Adrenal gland (tissue), 12 donors: ENCODE measurements around the gene ANK2. TPM values are rescaled to one million over a fixed set of nuclear protein-coding genes. Genes with fewer than 3 reads are reported as not detected.

Source experiments
- DNase-seq, 7 donors: peaks; one replicate each; pipeline ENCODE4 v3.0.0-alpha.2; 2019 to 2020
- H3K27ac ChIP-seq, 5 donors: fragments of 200-600 bp; sonication (generic) in 4 of 5; 1 replicate in 3 of 5; 2 replicates in 2 of 5; pipeline versions ENCODE4 v1.5.1 to v1.8.0; 2016 to 2020; ENCODE audit warnings: mild to moderate bottlenecking in 1 of 5
- H3K27me3 ChIP-seq: fragments of 200-600 bp; 2 replicates; pipeline ENCODE4 v1.8.0; 2021
- H3K36me3 ChIP-seq, 2 donors: fragments of 200-600 bp; replicated peaks in 1 of 2; 1 replicate in 1 of 2; 2 replicates in 1 of 2; pipeline versions ENCODE4 v1.5.1 to v1.8.0; 2018 to 2022
- H3K4me1 ChIP-seq, 2 donors: fragments of 200-600 bp; replicated peaks in 1 of 2; 1 replicate in 1 of 2; 2 replicates in 1 of 2; pipeline versions ENCODE4 v1.5.1 to v1.8.0; 2018 to 2021
- H3K4me3 ChIP-seq, 4 donors: fragments of 200-600 bp; sonication (generic) in 3 of 4; one replicate each; pipeline ENCODE4 v1.5.1; 2016 to 2018
- H3K9me3 ChIP-seq, 3 donors: fragments of 200-600 bp; sonication (generic) in 1 of 3; replicated peaks in 1 of 3; 1 replicate in 2 of 3; 2 replicates in 1 of 3; pipeline versions ENCODE4 v1.5.1 to v1.8.0; 2016 to 2021
- CTCF ChIP-seq, 6 experiments: fragments of 450-650 bp in 4 of 6; fragments of 200-600 bp in 2 of 6; sonication (generic) in 1 of 6; IDR thresholded peaks; 1 replicate in 5 of 6; 2 replicates in 1 of 6; pipeline versions ENCODE4 v1.5.1 to v1.8.0; 2016 to 2021; ENCODE audit warnings: antibody characterized with exemption in 6 of 6, mild to moderate bottlenecking in 2 of 6, moderate library complexity in 1 of 6
- POLR2A ChIP-seq, 2 donors: fragments of 450-650 bp; IDR thresholded peaks; one replicate each; pipeline ENCODE4 v1.6.1; 2017; ENCODE audit warnings: antibody characterized with exemption in 2 of 2, mild to moderate bottlenecking in 2 of 2, moderate library complexity in 1 of 2
- WGBS, 4 donors: extraction: QIAGEN DNeasy Blood & Tissue Kit in 2 of 4; methylation state at CpG; one replicate each; pipeline versions ENCODE4 v1.1.5 to v1.1.7; 2013 to 2017; 5-methylcytosine and 5-hydroxymethylcytosine counted together
- intact Hi-C, 2 donors: fragments of 100-400 bp; cut with DNase I; formaldehyde crosslinking; loops; one replicate each; pipeline versions ENCODE4 v1.14.1 to v1.15.0; 2022 to 2023
- polyA plus RNA-seq, 3 donors: library from polyadenylated mRNA; stranded (reverse); fragments of 200-250 nt in 2 of 3; fragments of 350-450 nt in 1 of 3; fragmentation: Illumina TruSeq in 1 of 3; extraction: RNeasy Lipid Tissue Mini Kit (QIAGEN cat#74804) in 1 of 3; gene quantifications; one replicate each; pipeline ENCODE4 v1.2.3, GENCODE V29; 2013 to 2014
- total RNA-seq, 9 donors: library from RNA; depleted of rRNA in 4 of 9; stranded (reverse); fragments of >200 nt in 4 of 9; fragments of 120-200 nt in 1 of 9; fragmentation: NEBNext Ultra II Directional in 1 of 9; extraction: Animal tissue kit (Norgen Biotek cat#: 25700) in 1 of 9; gene quantifications; one replicate each; pipeline versions ENCODE4 v1.1.0 to v1.2.4, GENCODE V29; 2013 to 2023
- donor health status: healthy with polysubstance abuse.
- donor health status: Bipolar disorder and iron deficiency.
- donor health status: DM: yes; HTN: yes; CAD: no.
- donor health status: DM: no; HTN: no; CAD: no.
- donor health status: DM: no; HTN: no; CAD: no.
- donor health status: DM: yes; HTN: yes; CAD: no.

The ANK2 gene
- total and polyA plus RNA-seq, 12 donors = 6.5 to 229 (median 56.1) TPM

GRCh38 chr4:113325876-113326615 lies 276.6 kb downstream of the ANK2 start:
- no peaks in the 10 kb centered on the region for H3K9me3 ChIP-seq
- H3K27me3 ChIP-seq = no peaks in the 10 kb centered on the region
- intact Hi-C loops = no loop called here
- no peak overlapping the region for H3K4me3 ChIP-seq
- TF ChIP-seq CTCF (IDR thresholded peaks at IDR 0.05) = no peak
- no peak for TF ChIP-seq POLR2A (IDR thresholded peaks at IDR 0.05)
- no peak overlapping the region for H3K27ac ChIP-seq
- 77 to 85% (median 83%) methylated on average over 5 of the region's 5 CpGs for WGBS, 4 donors
- DNase-seq = no peak
- no peaks in the 10 kb centered on the region for H3K4me1 ChIP-seq
- peaks cover 0 to 6% of the 10 kb centered on the region in 2 donors for H3K36me3 ChIP-seq

- H3K27ac ChIP-seq = no peak overlapping the region
- intact Hi-C loops = no loop called here
- no peaks in the 10 kb centered on the region for H3K4me1 ChIP-seq
- H3K36me3 ChIP-seq = peaks cover 0 to 6% of the 10 kb centered on the region in 2 donors
- TF ChIP-seq CTCF (IDR thresholded peaks at IDR 0.05) (no peak), POLR2A (IDR thresholded peaks at IDR 0.05) (no peak)
- WGBS, 4 donors = 90 to 92% (median 92%) methylated on average over 4 of the region's 4 CpGs
- no peak overlapping the region for H3K4me3 ChIP-seq
- no peak for DNase-seq
- H3K9me3 ChIP-seq = no peaks in the 10 kb centered on the region
- no peaks in the 10 kb centered on the region for H3K27me3 ChIP-seq
Measured at GRCh38 chr4:113327494-113327893, 278.0 kb downstream of the ANK2 start.

- peaks cover 0 to 6% of the 10 kb centered on the region in 2 donors for H3K36me3 ChIP-seq
- intact Hi-C loops = no loop called here
Measured at GRCh38 chr4:113328514-113328913, 279.1 kb downstream of the ANK2 start.

GRCh38 chr4:113330200-113330599 lies 280.7 kb downstream of the ANK2 start:
- H3K27me3 ChIP-seq = no peaks in the 10 kb centered on the region
- no peaks in the 10 kb centered on the region for H3K9me3 ChIP-seq
- no peak for TF ChIP-seq POLR2A (IDR thresholded peaks at IDR 0.05)
- TF ChIP-seq CTCF (IDR thresholded peaks at IDR 0.05) = no peak
- no peaks in the 10 kb centered on the region for H3K4me1 ChIP-seq
- no peak overlapping the region for H3K27ac ChIP-seq
- intact Hi-C loops = no loop called here
- no peak for DNase-seq
- no peak overlapping the region for H3K4me3 ChIP-seq
- 91 to 96% (median 95%) methylated on average over 12 of the region's 12 CpGs for whole genome bisulfite sequencing, 4 donors
- peaks cover 0 to 6% of the 10 kb centered on the region in 2 donors for H3K36me3 ChIP-seq

More at GRCh38 chr4:113328514-113328913, 279.1 kb downstream of the ANK2 start:
- H3K27me3 ChIP-seq = no peaks in the 10 kb centered on the region
- no peak overlapping the region for H3K4me3 ChIP-seq
- WGBS, 4 donors = 89 to 96% (median 96%) methylated on average over 3 of the region's 3 CpGs
- H3K27ac ChIP-seq = no peak overlapping the region
- DNase-seq = no peak
- no peaks in the 10 kb centered on the region for H3K9me3 ChIP-seq
- TF ChIP-seq CTCF (IDR thresholded peaks at IDR 0.05) (peak in 3 of 6 experiments; percentile 17 to 25 (median 21)), POLR2A (IDR thresholded peaks at IDR 0.05) (no peak)
- H3K4me1 ChIP-seq = no peaks in the 10 kb centered on the region
